MM.1S (cell line): ENCODE data around the gene SLC9A1.

ENCODE experiments used
- CTCF ChIP-seq: fragments of 300-600 bp; sonication (generic); IDR thresholded peaks from 2 replicates; pipeline ENCODE4 v1.5.1; 2016; ENCODE audit warnings: antibody characterized with exemption, low read length, mixed read lengths
- EZH2phosphoT487 ChIP-seq: fragments of 300-600 bp; sonication (generic); IDR thresholded peaks from 2 replicates; pipeline ENCODE4 v1.6.1; 2018; ENCODE audit warnings: antibody characterized with exemption, low read length

DNA sequence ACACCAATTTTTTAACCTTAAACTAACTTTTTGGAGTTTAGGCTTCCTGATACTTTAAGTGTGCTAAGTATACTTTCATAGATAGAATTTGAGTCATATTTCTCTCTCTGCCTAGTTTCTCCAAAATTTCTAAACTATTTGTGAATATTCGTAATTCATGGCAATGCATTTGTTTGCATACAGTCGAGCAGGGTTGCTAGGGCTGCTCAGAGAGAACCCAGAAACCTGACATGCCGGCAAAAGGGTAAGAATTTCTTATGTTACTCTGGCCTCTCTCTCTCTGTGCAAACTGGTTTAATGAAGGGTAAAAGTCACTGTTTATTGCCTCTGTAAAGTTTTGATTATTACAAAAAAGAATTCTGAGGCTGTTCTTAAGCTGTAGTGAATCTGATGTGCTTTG lies 25.1 kb upstream of the SLC9A1 start:
- TF ChIP-seq CTCF (no peak), EZH2phosphoT487 (no peak)
